SW480 (cell line): Measurements from ENCODE around the gene TRDMT1.
A peak's percentile ranks its signal among the peaks of the same experiment; 100 is the strongest.

Source experiments
- DNase-seq: peaks from one replicate; pipeline ENCODE4 v3.0.0-alpha.2; 2016; ENCODE audit warnings: low spot score

TRDMT1 gene

DNA sequence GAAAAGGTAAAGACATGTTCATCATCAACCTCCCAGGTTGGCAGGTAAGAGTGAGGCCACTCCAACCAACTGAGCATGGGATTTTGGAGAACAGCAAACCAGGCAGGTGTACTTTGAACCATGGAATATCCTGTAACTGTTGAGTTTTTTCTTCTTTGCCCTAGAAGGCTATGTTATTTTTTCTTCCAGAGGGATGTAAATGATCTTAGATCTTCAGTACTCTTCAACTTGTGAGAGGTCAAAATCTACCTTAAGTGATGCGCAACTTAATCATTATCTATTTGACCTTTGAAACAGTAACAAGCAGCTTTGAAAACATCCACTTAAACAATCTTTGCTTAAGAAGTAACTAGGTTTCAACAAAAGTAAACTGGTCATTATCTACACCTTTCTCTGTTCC, 71.7 kb downstream of the TRDMT1 start, which contains the start of gene CUBN:
Gene CUBN (minus strand): TSS at position 71 of the 400 bp plus-strand sequence. CDS start 46 bp downstream, at position 25.
- DNase-seq, result no peak

DNA sequence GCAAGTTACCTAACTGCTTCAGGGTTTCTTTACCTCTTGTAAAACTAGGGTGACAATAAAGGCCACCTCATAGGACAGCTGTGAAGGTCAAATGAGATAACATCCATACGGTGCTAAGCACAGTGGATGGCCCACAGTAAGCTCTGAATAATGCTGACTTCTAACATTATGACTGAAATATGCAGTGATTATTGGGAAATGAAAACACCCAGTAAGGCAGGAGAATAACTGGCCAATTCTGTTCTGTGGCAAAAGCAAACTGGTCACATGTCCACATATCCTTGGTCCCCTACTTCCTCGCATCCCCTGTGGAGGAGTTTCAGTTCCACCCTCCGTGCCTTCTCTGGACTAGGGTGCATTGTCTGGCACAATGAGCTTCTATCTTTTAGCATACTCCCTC, 73.2 kb downstream of the TRDMT1 start:
- DNase-seq, result no peak

DNA sequence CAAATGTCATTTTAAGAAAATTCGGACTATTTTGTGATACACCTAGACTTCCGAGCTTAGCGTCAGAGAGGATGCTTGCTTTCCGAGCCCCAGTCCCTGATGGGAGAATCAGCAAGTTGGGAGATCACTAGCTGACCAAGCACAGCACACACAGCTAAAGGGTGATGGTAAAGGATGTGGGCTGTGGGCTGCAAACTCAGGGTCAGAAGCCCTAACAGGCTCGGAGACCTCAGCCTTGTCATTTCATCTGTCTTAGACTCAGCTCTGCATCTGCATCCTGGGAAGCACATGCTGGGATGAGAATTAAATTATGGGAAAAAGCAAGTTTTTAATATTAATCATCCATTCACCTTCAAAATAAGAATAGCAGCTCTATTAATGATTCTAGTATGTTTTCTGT, 75.1 kb downstream of the TRDMT1 start:
- no peak for DNase-seq

- no peak for DNase-seq
Observed at GRCh38 chr10:17125206-17125893, 76.1 kb downstream of the TRDMT1 start.

DNA sequence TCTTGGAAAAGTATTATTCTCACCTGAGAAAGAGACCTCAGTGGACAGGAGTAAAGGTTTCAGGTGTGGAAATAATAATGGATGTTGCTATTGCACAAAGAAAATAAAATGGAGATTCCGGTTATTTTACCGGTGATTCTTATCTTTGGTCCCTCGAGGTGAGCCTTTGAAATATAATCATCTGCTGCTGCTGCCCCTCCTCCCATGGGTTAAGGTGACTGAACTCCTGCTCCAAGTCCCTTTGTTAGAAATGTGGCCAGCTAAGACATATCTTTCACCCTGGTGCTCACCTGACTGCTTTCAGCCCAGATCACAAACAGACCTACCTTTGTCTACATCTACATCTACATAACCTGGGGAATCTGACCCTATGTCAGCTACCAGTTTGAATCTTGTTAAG, 77.5 kb downstream of the TRDMT1 start:
- peak; percentile 53 for DNase-seq

DNA sequence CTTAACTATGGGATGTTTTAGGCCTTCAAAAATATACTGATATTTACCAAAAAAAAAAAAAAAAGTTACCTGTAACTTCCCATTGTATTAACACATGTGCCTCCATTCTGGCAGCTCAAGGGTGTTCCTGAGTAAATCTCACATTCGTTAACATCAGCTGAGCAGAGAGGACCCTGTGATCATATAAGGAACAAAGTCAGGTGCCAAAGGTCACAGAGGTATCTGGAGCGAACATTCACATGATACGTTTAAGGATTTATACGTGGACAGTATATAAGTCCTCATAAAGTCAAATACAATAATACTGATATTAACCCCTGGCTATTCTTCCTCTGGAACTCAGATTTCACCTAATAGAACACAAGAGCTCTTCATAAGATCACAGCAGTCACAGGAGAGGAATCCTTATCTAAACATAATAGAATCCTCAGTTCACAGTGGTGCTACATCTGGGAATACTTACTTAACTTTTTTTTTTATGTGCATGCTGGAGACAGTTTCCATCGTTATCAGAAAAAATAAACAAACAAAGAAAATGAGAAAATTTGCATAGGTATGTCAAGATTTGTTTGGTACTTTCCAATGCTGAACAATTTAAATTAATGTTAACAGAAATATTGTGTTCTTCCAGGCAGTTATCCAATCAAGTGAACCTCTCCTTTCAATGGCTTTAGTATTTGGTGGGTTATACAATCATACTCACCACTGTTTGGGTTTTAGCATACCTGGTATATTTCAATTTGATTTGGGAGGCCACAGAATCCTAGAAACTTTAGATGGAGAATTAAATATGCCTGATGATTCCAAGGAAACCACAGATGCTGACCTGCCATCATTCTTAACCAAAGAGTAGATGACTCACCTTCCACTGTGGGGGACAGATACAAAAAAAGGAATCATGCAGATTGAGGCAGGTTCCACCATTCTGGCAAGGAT, 78.5 kb downstream of the TRDMT1 start:
- DNase-seq, result peak; percentile 21

GRCh38 chr10:17122052-17122451, 79.4 kb downstream of the TRDMT1 start:
- DNase-seq, result no peak

DNA sequence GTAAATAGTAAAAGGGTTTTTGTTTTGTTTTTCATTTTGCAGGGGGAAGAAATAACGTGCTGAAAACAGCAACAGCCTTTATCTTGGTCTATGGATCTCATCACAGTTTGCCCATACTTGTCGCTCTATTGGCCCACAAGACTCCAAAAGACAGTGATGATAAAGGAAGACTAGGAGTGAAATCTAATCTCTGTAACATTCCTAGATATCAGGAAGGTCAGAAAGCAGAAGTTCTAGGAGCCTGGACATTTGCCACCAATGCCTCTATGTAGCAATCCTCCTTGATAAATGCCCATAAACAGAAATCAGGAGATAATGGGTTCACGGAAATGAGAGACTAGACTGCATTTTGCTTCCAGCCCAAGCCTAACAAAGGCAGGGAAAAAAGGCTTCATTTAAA, 80.8 kb downstream of the TRDMT1 start:
- DNase-seq, result no peak

DNA sequence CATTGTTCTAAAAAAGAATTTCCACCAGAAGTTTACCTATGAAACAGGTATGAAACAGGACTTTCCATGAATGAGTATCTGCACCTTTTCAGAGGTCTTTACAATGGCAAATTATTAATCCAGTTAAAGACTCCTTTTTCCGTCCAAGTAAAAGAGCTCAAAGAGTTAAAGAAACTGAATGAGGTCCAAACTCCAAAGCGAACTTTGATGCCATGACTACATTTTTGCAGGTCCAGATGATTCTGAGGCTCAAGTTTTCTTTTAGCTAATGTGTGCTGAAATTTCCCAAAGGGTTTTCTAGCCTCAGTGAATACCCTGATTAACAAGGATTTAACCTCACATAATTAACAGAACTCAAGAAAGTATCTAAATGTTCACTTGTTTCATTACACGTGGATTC, 81.6 kb downstream of the TRDMT1 start:
- no peak for DNase-seq

DNA sequence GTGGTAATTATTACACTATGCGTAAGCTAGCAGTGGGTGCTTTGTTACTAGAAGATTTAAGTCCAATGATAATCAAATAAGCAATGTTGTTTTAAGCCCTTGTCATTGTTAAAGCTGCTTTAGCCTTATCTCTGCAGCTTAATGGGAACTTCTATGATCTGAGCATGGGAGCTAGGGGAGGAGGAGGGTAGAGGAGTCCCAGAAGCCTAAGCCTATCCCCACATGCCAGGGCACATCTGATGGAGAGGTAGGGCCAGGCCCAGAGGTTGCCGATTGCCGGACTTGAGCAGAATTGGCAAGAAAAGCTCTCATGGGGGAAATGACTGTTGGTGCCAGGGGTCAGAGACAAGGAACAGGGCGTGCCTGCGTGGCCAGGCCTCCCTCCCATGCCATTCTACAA, 85.3 kb downstream of the TRDMT1 start:
- no peak for DNase-seq

GRCh38 chr10:17115683-17116082, 85.8 kb downstream of the TRDMT1 start:
- DNase-seq, result peak; percentile 58

- peak; percentile 18 for DNase-seq
Observed at GRCh38 chr10:17114878-17115444, 86.5 kb downstream of the TRDMT1 start.

DNA sequence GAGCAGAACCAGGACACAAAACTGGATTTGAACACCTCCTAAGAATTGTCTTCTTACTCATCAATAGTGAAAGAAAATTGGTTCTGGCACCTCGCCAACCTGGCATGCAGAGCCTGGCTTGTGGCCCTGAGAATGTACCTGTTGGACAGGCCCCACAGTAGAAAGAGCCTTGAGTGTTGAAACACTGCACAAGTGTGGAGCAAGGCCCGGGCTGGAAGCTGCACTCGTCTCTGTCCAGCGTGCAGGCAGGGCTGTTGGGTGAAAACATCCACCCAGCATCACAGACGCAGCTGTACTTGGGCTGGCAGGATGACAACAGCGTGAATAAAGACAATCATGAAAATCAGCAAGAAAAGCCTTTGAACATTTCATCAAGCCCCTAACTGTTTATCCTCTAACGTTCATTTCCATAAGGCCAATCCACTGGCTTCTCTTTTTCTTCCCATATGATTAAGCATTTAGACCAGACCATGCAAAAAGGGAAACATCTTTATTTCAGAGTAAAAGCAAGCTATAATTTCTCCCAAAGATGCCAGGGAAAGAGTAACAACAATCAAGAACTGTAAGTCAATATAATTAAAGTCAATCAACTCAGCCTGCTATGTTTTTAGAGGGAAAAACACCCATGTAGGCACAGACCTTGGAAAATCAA, 87.5 kb downstream of the TRDMT1 start:
- DNase-seq, result no peak

- no peak for DNase-seq
Observed at GRCh38 chr10:17113346-17113745, 88.1 kb downstream of the TRDMT1 start.

GRCh38 chr10:17112566-17112965, 88.9 kb downstream of the TRDMT1 start:
- no peak for DNase-seq

GRCh38 chr10:17109475-17110207, 91.8 kb downstream of the TRDMT1 start:
- peak; percentile 31 for DNase-seq

DNA sequence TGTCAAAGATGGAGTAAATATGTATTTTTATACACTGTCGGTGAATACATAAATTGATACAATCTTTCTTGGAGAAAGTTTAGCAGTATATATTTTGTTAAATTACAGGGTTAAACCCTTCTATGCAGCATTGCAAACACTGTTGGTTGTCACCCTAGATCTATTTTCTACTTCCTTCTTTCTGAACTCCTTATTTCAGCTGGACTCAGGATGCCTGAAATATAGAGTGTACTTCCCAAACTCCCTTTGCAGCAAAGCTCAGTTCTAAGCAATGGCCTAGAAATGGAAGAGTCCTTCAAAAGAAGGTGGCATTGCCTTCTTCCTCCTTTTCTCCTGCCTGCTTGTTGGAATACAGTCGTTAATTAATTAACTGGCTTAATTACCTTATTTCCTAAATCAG, 92.4 kb downstream of the TRDMT1 start:
- no peak for DNase-seq

DNA sequence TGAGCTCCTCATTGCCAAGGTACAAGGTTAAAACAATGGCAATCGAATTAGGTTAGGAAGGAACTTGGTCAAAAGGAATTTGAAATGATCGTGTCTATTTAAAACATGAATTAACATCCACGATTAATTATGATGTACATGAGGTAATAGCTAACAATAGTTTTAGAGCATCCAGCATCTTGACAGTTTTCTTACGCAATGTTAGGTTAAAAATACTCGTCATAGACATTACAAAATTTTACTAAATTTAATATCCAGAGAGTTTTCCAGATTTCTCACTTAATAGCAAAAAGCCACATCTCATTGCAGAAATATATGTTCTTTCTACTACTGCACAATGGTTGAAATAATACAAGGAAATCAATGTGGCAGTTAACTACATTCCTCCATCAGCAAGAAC, 94.5 kb downstream of the TRDMT1 start:
- no peak for DNase-seq

DNA sequence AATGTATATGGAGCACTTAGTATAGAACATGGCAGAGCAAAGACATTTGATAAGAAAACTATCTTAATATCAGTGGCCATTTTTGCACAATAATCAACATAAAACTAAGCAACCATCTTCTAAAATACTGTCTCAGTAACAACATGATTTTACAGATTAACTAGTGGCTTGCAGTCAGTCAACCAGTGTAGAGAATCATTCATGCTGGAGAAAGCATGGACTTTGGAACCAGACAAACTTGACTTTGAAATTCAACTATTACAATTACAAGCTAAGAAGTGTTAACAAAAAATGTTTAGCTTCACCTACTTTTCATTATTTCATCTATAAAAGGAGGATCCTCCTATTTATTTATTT, 99.6 kb downstream of the TRDMT1 start:
- peak; percentile 14 for DNase-seq

- peak; percentile 55 for DNase-seq
Observed at GRCh38 chr10:17101257-17101909, 100.1 kb downstream of the TRDMT1 start.

GRCh38 chr10:17100586-17100985, 100.9 kb downstream of the TRDMT1 start:
- DNase-seq, result peak; percentile 72
